Measurements from ENCODE around the gene GUCA2A. TPM values are rescaled to one million over a fixed set of nuclear protein-coding genes. Genes with fewer than 3 reads are reported as not detected.

Gene GUCA2A
- total RNA-seq, 1 experiment from 2014 or later = not detected

DNA sequence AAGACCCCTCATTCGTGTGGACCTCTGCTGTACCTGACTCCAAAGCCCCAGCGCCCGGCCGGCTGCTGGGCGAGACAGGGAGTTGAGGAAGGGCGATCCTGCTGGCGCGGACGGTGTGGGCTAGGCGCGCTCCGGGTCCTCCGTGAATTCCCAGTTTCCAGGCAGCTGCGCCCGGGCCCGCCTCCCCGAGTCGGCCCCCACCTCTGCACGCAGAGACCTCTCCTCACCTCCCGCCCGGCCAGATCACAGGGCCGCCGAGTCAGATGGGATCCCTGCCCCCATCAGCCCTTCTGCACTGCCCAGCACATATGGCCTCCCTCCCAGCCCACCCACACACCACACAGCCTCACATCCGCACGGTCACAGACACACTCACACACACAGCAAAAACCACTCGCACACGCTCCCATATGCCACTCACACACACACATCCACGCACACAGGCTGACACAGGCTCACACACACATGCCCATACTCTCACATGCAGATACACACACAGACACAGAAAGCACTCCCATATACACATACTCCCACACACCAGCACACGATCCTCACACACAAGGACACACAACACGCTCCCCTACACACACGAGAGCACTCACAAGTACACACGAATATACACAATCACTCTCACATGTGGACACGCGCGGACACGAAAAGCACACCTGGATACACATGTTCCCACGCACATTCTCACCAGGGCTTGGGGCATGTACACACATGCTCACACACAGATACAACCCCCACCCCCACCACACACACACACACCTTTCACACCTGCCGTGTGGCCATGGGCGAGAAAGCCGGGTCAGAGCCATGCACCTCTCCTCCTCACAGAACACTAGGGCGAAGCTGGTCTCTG, 18.6 kb downstream of the GUCA2A start:
- H3K18ac ChIP-seq (ENCODE audit: insufficient read length, low read depth, low read length) = no peak overlapping the region
- H3T11ph ChIP-seq (ENCODE audit: low read length) = no peak overlapping the region
- no peak overlapping the region for H2BK120ac ChIP-seq (ENCODE audit: low read depth, low read length, poor library complexity, severe bottlenecking)
- H2BK15ac ChIP-seq (ENCODE audit: low read depth, low read length) = no peak overlapping the region
- no peak overlapping the region for H3K9ac ChIP-seq (ENCODE audit: extremely low read depth, insufficient read length, low read length)
- no peaks in the 10 kb centered on the region for H3K4me1 ChIP-seq (ENCODE audit: insufficient read depth, low read length)
- H4K20me1 ChIP-seq (ENCODE audit: control insufficient read depth, insufficient read depth, insufficient read length) = no peaks in the 10 kb centered on the region
- Mint-ChIP-seq H3K4me3 (no peak overlapping the region), H3K9me3 (no peaks in the 10 kb centered on the region), H3K27ac (no peak overlapping the region), H3K27me3 (ENCODE audit: low read depth) (peaks cover 9% of the 10 kb centered on the region), H3K4me1 (no peaks in the 10 kb centered on the region), H3K36me3 (ENCODE audit: insufficient read depth in 1 of 3, low read depth in 3 of 3) (no peaks in the 10 kb centered on the region)
- H3K4me2 ChIP-seq (ENCODE audit: insufficient read depth, insufficient read length, low read length) = no peak overlapping the region
- H3K79me2 ChIP-seq (ENCODE audit: insufficient read depth, low read length) = no peaks in the 10 kb centered on the region
- WGBS (ENCODE audit: extremely low coverage, insufficient read length, low lambda C conversion rate) = no CpG with 5 or more reads among the region's 41 CpGs
- H3K27ac ChIP-seq (ENCODE audit: insufficient read length, low read depth, low read length) = no peak overlapping the region
- H3K23me2 ChIP-seq (ENCODE audit: insufficient read length, low read depth, low read length, poor library complexity, severe bottlenecking) = no peaks in the 10 kb centered on the region
- H3K14ac ChIP-seq (ENCODE audit: insufficient read depth, low read length) = no peak overlapping the region
- H3K27me3 ChIP-seq (ENCODE audit: insufficient read depth, low read length) = no peaks in the 10 kb centered on the region
- no peak overlapping the region for H2BK12ac ChIP-seq (ENCODE audit: insufficient read length, low read depth, low read length)
- H4K91ac ChIP-seq (ENCODE audit: insufficient read length, low read depth, low read length) = no peak overlapping the region
- H2BK5ac ChIP-seq (ENCODE audit: insufficient read length, low read length) = no peak overlapping the region
- H3K56ac ChIP-seq (ENCODE audit: insufficient read length, low read depth, low read length) = no peak overlapping the region
- H3K9me3 ChIP-seq (ENCODE audit: control insufficient read depth, low read depth, low read length) = no peaks in the 10 kb centered on the region
- H4K5ac ChIP-seq (ENCODE audit: insufficient read length, low read depth, low read length) = no peak overlapping the region
- no peak overlapping the region for H2AFZ ChIP-seq (ENCODE audit: low read length)
- H2BK20ac ChIP-seq (ENCODE audit: low read depth, low read length, poor library complexity, severe bottlenecking) = no peak overlapping the region
- TF ChIP-seq, protein P1, sequence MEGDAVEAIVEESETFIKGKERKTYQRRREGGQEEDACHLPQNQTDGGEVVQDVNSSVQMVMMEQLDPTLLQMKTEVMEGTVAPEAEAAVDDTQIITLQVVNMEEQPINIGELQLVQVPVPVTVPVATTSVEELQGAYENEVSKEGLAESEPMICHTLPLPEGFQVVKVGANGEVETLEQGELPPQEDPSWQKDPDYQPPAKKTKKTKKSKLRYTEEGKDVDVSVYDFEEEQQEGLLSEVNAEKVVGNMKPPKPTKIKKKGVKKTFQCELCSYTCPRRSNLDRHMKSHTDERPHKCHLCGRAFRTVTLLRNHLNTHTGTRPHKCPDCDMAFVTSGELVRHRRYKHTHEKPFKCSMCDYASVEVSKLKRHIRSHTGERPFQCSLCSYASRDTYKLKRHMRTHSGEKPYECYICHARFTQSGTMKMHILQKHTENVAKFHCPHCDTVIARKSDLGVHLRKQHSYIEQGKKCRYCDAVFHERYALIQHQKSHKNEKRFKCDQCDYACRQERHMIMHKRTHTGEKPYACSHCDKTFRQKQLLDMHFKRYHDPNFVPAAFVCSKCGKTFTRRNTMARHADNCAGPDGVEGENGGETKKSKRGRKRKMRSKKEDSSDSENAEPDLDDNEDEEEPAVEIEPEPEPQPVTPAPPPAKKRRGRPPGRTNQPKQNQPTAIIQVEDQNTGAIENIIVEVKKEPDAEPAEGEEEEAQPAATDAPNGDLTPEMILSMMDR (conservative IDR thresholded peaks at IDR 0.05) = no peak
- H3K4ac ChIP-seq (ENCODE audit: low read depth, low read length) = no peak overlapping the region
- DNase-seq = no peak
- no peaks in the 10 kb centered on the region for H3K79me1 ChIP-seq (ENCODE audit: insufficient read depth, low read depth, low read length, poor library complexity, severe bottlenecking)
- H3K23ac ChIP-seq (ENCODE audit: insufficient read length, low read depth, low read length) = no peak overlapping the region
- no peak overlapping the region for H2AK5ac ChIP-seq (ENCODE audit: insufficient read length, low read length)
- H4K8ac ChIP-seq (replicated peaks; ENCODE audit: insufficient read length, low read depth, low read length) = no peak overlapping the region

Data from H9 (cell line).